Mesendoderm (in vitro differentiated cells): ENCODE results near the gene GPR61.

Experiments used
- DNase-seq: peaks from one replicate; pipeline ENCODE4 v3.0.0; 2013
- H2AK5ac ChIP-seq: 2 replicates; pipeline ENCODE4 v1.6.1; 2013; ENCODE audit warnings: low read length, inconsistent platforms
- H2BK120ac ChIP-seq: 2 replicates; pipeline ENCODE4 v1.6.1; 2013; ENCODE audit warnings: low read depth, mild to moderate bottlenecking, low read length, moderate library complexity, mixed read lengths
- H2BK15ac ChIP-seq: replicated peaks from 2 replicates; pipeline ENCODE4 v1.6.1; 2013; ENCODE audit warnings: low read depth, mild to moderate bottlenecking, moderate library complexity
- H2BK5ac ChIP-seq: 2 replicates; pipeline ENCODE4 v1.6.1; 2013; ENCODE audit warnings: low read length, inconsistent platforms
- H3K18ac ChIP-seq: 2 replicates; pipeline ENCODE4 v1.6.1; 2013; ENCODE audit warnings: mild to moderate bottlenecking, low read length, mixed read lengths
- H3K23ac ChIP-seq: one replicate; pipeline ENCODE4 v1.6.1; 2013; ENCODE audit warnings: low read length
- H3K27ac ChIP-seq: 2 replicates; pipeline ENCODE4 v1.5.1; 2013; ENCODE audit warnings: low read depth, mild to moderate bottlenecking, inconsistent platforms, low read length, moderate library complexity
- H3K27me3 ChIP-seq: 2 replicates; pipeline ENCODE4 v1.6.1; 2013; ENCODE audit warnings: low read length, control low read depth, mild to moderate bottlenecking, inconsistent platforms; ENCODE audit not compliant: insufficient read depth, poor library complexity
- H3K36me3 ChIP-seq: 2 replicates; pipeline ENCODE4 v1.6.1; 2013; ENCODE audit warnings: low read length, inconsistent platforms; ENCODE audit not compliant: control insufficient read depth, insufficient read depth
- H3K4ac ChIP-seq: one replicate; pipeline ENCODE4 v1.6.1; 2013; ENCODE audit warnings: low read depth, mild to moderate bottlenecking, low read length, moderate library complexity
- H3K4me1 ChIP-seq: 2 replicates; pipeline ENCODE4 v1.6.1; 2013; ENCODE audit warnings: low read depth, low read length, inconsistent platforms; ENCODE audit not compliant: control insufficient read depth
- H3K4me2 ChIP-seq: 2 replicates; pipeline ENCODE4 v1.6.1; 2013; ENCODE audit warnings: low read length
- H3K4me3 ChIP-seq: 2 replicates; pipeline ENCODE4 v1.5.1; 2013; ENCODE audit warnings: mild to moderate bottlenecking, low read length
- H3K56ac ChIP-seq: one replicate; pipeline ENCODE4 v1.6.1; 2013; ENCODE audit warnings: low read length
- H3K79me1 ChIP-seq: 2 replicates; pipeline ENCODE4 v1.6.1; 2013; ENCODE audit warnings: low read length, inconsistent platforms
- H3K79me2 ChIP-seq: 2 replicates; pipeline ENCODE4 v1.6.1; 2013; ENCODE audit warnings: mild to moderate bottlenecking, low read length; ENCODE audit not compliant: control insufficient read depth, insufficient read depth
- H3K9ac ChIP-seq: 2 replicates; pipeline ENCODE4 v1.6.1; 2013; ENCODE audit warnings: low read length, inconsistent platforms
- H4K5ac ChIP-seq: one replicate; pipeline ENCODE4 v1.6.1; 2013; ENCODE audit warnings: low read length
- H4K8ac ChIP-seq: one replicate; pipeline ENCODE4 v1.6.1; 2013; ENCODE audit warnings: low read depth, mild to moderate bottlenecking, control low read depth, low read length, moderate library complexity
- WGBS: extraction: QIAGEN DNeasy Blood & Tissue Kit; methylation state at CpG from one replicate; pipeline ENCODE4 v1.1.7; 2013; ENCODE audit warnings: low lambda C conversion rate, missing lambda C conversion rate; ENCODE audit not compliant: insufficient coverage; ENCODE audit errors: extremely low coverage; 5-methylcytosine and 5-hydroxymethylcytosine counted together

The GPR61 gene

DNA sequence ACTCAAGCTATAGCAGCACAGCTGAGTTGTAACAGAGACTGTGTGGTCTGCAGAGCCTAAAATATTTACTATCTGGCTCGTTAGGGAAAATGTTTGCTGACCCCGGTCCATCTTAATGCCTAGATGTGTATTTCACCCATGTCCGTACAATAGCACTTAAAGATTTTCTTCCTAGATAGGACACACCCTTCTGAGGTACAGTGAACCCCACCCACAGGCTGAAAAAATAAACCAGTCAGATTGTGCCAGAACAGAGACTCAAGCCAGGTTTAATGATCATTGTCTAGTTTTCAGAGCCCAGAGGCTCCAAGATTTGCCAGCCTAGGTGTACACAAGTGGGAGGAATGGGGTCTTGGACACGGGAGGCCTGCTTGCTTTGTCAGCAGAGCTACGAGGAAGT lies 35.7 kb upstream of the GPR61 start:
- Histone ChIP-seq H2AK5ac (no peak overlapping the region), H4K5ac (no peak overlapping the region), H3K4me3 (no peak overlapping the region), H3K9ac (no peak overlapping the region), H3K79me1 (no peaks in the 10 kb centered on the region), H4K8ac (no peak overlapping the region), H3K36me3 (no peaks in the 10 kb centered on the region), H3K18ac (no peak overlapping the region), H3K4ac (no peak overlapping the region), H3K27me3 (peaks cover 2% of the 10 kb centered on the region), H3K4me2 (no peak overlapping the region), H3K56ac (no peak overlapping the region), H3K79me2 (no peaks in the 10 kb centered on the region), H2BK120ac (no peak overlapping the region), H3K23ac (no peak overlapping the region), H3K27ac (no peak overlapping the region), H2BK15ac (no peak overlapping the region), H3K4me1 (peaks cover 2% of the 10 kb centered on the region), H2BK5ac (no peak overlapping the region)
- WGBS: no CpG with 5 or more reads among the region's 5 CpGs
- DNase-seq: no peak

GRCh38 chr1:109504974-109505373 lies 34.7 kb upstream of the GPR61 start:
- Histone ChIP-seq H3K4me1 (peaks cover 2% of the 10 kb centered on the region), H3K9ac (no peak overlapping the region), H4K8ac (no peak overlapping the region), H3K4me2 (no peak overlapping the region), H3K4me3 (no peak overlapping the region), H2BK120ac (no peak overlapping the region), H3K27me3 (peaks cover 2% of the 10 kb centered on the region), H2BK5ac (no peak overlapping the region), H4K5ac (no peak overlapping the region), H3K18ac (no peak overlapping the region), H3K27ac (no peak overlapping the region), H2BK15ac (no peak overlapping the region), H3K36me3 (no peaks in the 10 kb centered on the region), H3K56ac (no peak overlapping the region), H2AK5ac (no peak overlapping the region), H3K79me1 (no peaks in the 10 kb centered on the region), H3K23ac (no peak overlapping the region), H3K4ac (no peak overlapping the region), H3K79me2 (no peaks in the 10 kb centered on the region)
- WGBS: no CpG with 5 or more reads among the region's 1 CpG
- DNase-seq: no peak

GRCh38 chr1:109508001-109508872 lies 31.4 kb upstream of the GPR61 start:
- Histone ChIP-seq H4K8ac (no peak overlapping the region), H3K27me3 (peaks cover 2% of the 10 kb centered on the region), H3K9ac (no peak overlapping the region), H3K36me3 (no peaks in the 10 kb centered on the region), H3K4ac (no peak overlapping the region), H3K23ac (no peak overlapping the region), H3K27ac (no peak overlapping the region), H3K56ac (no peak overlapping the region), H3K79me2 (no peaks in the 10 kb centered on the region), H2BK120ac (no peak overlapping the region), H3K18ac (no peak overlapping the region), H3K4me3 (no peak overlapping the region), H2BK15ac (no peak overlapping the region), H3K4me2 (no peak overlapping the region), H4K5ac (no peak overlapping the region), H2BK5ac (no peak overlapping the region), H3K79me1 (no peaks in the 10 kb centered on the region), H3K4me1 (no peaks in the 10 kb centered on the region), H2AK5ac (no peak overlapping the region)
- DNase-seq: no peak
- WGBS: no CpG with 5 or more reads among the region's 25 CpGs

GRCh38 chr1:109508873-109509175 lies 30.8 kb upstream of the GPR61 start:
- H2BK15ac ChIP-seq: no peak overlapping the region
- H3K56ac ChIP-seq: no peak overlapping the region
- H3K4ac ChIP-seq: no peak overlapping the region
- H3K23ac ChIP-seq: no peak overlapping the region
- no peaks in the 10 kb centered on the region for H3K4me1 ChIP-seq
- WGBS: no CpG with 5 or more reads among the region's 7 CpGs
- no peak overlapping the region for H4K8ac ChIP-seq
- H2BK5ac ChIP-seq: no peak overlapping the region
- peaks cover 2% of the 10 kb centered on the region for H3K27me3 ChIP-seq
- no peak for DNase-seq
- no peak overlapping the region for H3K18ac ChIP-seq
- H3K79me2 ChIP-seq: no peaks in the 10 kb centered on the region
- H3K9ac ChIP-seq: no peak overlapping the region
- H3K4me2 ChIP-seq: no peak overlapping the region
- H4K5ac ChIP-seq: no peak overlapping the region
- H2AK5ac ChIP-seq: no peak overlapping the region
- H3K27ac ChIP-seq: no peak overlapping the region
- H3K79me1 ChIP-seq: no peaks in the 10 kb centered on the region
- no peaks in the 10 kb centered on the region for H3K36me3 ChIP-seq
- H3K4me3 ChIP-seq: no peak overlapping the region
- no peak overlapping the region for H2BK120ac ChIP-seq

DNA sequence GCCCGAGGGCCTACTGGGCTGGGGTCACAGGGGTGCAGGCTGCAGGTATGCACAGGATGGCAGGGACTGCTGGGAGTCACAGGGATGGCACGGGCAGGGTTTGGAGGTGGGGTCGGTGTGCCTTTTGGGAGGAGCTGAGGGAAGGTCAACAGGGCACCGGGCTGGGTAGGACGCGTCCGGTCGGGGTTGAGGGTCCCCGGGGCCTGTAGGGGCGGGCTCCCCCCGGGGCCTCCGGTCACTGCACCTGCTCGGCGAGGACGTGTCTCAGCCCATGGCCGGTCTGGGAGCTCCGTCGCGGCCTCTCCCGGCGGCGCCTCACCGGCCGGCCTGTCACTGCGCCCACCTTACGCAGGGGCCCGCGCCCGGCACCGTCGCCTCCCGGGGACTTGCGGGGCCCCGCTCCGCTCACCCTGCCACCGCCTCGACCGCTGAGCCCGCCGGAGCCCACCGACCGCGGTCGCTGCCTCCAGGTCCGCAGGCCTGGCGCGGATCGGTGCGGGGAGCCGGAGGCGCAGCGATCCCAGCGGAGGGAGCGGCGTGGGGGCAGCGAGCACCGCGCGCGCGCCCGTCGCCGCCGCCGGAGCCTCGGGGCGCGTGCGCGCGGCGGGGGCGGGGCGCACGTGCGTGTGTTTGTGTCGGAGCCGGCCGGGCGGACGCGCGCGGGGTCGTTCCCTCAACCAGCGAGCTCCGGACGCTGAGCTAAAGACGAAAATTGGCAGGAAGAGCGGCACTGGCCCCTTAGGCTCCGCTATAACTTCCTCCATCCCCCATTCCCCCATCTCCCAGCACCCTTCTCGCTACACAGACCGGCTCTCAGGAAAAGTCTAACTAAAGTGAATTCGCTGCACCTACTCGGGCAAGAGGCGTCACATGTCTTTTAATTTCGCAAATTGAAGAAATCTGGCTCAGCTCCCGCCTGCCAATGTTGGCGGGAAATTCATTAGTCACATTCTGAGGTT lies 30.2 kb upstream of the GPR61 start, which contains the start of gene AMIGO1:
AMIGO1 (minus strand) TSS at position 552 of the 959 bp plus-strand sequence. CDS start 815 bp downstream, outside the sequence.
- H3K4me3 ChIP-seq: peak within 1 kb of the TSS; percentile 30
- H3K27me3 ChIP-seq: peaks cover 2% of the 10 kb centered on the region
- H2BK120ac ChIP-seq: no peak within 1 kb of the TSS
- H3K36me3 ChIP-seq: no peaks in the 10 kb centered on the region
- H2BK15ac ChIP-seq: no peak within 1 kb of the TSS
- H2AK5ac ChIP-seq: no peak within 1 kb of the TSS
- WGBS: no CpG with 5 or more reads among the region's 100 CpGs
- no peaks in the 10 kb centered on the region for H3K4me1 ChIP-seq
- no peak within 1 kb of the TSS for H3K27ac ChIP-seq
- peak within 1 kb of the TSS; percentile 54 for H3K4me2 ChIP-seq
- H3K4ac ChIP-seq: no peak within 1 kb of the TSS
- no peak within 1 kb of the TSS for H2BK5ac ChIP-seq
- H4K8ac ChIP-seq: no peak within 1 kb of the TSS
- peak within 1 kb of the TSS; percentile 65 for H3K9ac ChIP-seq
- no peaks in the 10 kb centered on the region for H3K79me1 ChIP-seq
- H3K56ac ChIP-seq: peak within 1 kb of the TSS; percentile 76
- H3K79me2 ChIP-seq: no peaks in the 10 kb centered on the region
- peak; percentile 57 for DNase-seq
- peak within 1 kb of the TSS; percentile 68 for H3K23ac ChIP-seq
- H4K5ac ChIP-seq: no peak within 1 kb of the TSS
- no peak within 1 kb of the TSS for H3K18ac ChIP-seq
